Measurements from ENCODE around the gene ZNF48.

- TF ChIP-seq, protein P1, sequence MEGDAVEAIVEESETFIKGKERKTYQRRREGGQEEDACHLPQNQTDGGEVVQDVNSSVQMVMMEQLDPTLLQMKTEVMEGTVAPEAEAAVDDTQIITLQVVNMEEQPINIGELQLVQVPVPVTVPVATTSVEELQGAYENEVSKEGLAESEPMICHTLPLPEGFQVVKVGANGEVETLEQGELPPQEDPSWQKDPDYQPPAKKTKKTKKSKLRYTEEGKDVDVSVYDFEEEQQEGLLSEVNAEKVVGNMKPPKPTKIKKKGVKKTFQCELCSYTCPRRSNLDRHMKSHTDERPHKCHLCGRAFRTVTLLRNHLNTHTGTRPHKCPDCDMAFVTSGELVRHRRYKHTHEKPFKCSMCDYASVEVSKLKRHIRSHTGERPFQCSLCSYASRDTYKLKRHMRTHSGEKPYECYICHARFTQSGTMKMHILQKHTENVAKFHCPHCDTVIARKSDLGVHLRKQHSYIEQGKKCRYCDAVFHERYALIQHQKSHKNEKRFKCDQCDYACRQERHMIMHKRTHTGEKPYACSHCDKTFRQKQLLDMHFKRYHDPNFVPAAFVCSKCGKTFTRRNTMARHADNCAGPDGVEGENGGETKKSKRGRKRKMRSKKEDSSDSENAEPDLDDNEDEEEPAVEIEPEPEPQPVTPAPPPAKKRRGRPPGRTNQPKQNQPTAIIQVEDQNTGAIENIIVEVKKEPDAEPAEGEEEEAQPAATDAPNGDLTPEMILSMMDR (IDR thresholded peaks at IDR 0.05; ENCODE audit: insufficient read depth, low read length, poor library complexity, severe bottlenecking), result no peak
- TF ChIP-seq EZH2phosphoT487 (conservative IDR thresholded peaks at IDR 0.05; ENCODE audit: low read length), result no peak
These were observed 40.6 kb upstream of the ZNF48 start for GRCh38 chr16:30354423-30355143.
